ENCODE data around the gene AKAP9.
"Not testable (repeated sequence)": the region's sequence is repeated elsewhere in the genome, so short reads cannot be mapped to it uniquely, and the experiment has no call there.

The AKAP9 gene

GRCh38 chr7:91946549-91946948 lies 5.9 kb downstream of the AKAP9 start:
- no peak for DNase-seq (ENCODE audit: low spot score)

- no peak for DNase-seq (ENCODE audit: low spot score)
These were observed 7.3 kb downstream of the AKAP9 start for GRCh38 chr7:91947948-91948347.

- DNase-seq (ENCODE audit: low spot score) = no peak
These were observed 8.8 kb downstream of the AKAP9 start for GRCh38 chr7:91949221-91950009.

- DNase-seq (ENCODE audit: low spot score) = no peak
These were observed 13.0 kb downstream of the AKAP9 start for GRCh38 chr7:91953618-91954017.

DNA sequence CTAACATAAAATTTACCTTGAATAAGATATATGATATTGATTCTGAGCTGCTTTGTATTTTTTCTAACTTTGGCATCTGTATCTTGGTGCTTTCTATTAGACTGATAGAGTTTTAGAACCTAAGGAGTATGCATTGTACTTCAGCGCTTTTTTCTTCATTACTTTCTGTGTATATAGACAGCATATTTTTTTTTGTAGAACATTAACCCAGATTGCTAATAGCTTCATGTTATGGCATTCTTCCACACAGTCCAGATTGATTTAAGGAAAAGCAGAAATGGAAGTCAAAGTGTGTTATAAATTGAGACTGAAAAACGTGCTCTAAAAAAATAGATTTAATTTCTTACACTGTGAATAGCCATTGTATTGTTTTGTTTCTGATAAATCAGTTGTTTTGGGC lies 15.8 kb downstream of the AKAP9 start:
- DNase-seq (ENCODE audit: low spot score) = not testable (repeated sequence)

DNA sequence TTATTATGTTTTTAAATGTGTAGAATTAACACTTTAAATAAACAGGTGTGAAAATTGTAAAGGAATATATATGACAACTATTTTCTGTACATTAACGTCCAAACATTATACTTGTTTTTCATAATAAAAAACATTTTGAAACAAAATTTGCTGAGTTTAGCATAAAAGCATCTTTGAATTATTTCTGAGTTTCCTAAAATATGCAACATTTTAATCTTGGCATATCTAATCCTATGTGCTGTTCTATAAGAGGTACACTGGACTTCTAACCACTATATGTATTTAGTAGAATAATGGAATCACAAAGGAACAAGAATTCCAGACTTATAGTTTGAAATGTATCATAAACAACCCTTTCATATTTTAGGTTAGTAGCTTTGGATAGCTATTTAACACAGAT lies 16.6 kb downstream of the AKAP9 start:
- DNase-seq (ENCODE audit: low spot score) = no peak

DNA sequence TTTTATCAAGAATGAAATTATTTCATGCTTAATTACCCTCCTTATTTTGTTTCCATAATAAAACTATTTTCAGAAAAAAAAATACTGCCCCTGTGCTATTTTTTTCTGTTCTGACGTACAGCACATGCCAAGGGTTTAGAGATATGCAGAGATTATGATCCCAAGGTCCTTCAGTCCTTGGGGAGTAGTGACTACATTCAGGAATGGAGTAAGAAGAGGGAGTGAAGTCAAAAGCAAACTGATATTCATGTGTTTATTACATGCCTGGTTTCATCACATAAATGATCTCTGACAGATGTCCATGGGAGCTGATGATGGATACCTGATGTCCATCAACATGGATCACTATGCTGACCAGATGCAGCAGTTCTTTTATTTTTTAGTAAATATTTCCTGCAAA lies 17.2 kb downstream of the AKAP9 start:
- DNase-seq (ENCODE audit: low spot score) = no peak

DNA sequence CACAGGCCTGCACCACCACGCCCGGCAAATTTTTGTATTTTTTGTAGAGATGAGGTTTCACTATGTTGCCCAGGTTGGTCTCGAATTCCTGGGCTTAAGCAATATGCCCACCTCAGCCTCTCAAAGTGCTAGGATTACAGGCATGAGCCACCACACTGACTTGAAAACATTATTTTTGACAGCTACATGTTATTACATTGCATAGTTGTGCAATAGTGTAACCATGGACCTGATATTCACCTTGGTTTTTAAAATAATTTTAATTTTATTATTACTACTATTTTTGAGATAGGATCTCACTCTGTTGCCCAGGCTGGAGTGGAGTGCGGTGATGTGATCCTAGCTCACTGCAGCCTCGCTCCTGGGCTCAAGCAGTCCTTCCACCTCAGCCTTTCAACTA lies 18.4 kb downstream of the AKAP9 start:
- DNase-seq (ENCODE audit: low spot score) = no peak

DNA sequence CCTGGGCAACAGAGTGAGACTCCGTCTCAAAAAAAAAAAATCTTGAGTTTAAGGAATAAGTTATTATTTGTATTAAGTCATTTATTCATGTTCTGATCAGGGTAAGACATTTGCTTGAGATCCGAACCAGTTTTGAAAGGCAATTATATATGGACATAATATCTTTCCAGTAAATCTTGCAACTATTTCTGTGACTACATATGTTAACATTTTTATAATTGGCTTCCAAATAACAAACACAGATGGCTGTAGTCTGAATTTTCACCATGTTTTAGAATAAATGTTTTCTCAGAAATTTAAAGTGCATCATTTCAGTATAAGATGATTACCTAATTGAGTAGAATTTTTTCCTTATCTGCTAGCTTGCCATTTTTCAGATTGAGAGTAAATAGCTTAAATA lies 21.2 kb downstream of the AKAP9 start:
- no peak for DNase-seq (ENCODE audit: low spot score)

GRCh38 chr7:91962419-91962818 lies 21.8 kb downstream of the AKAP9 start:
- DNase-seq (ENCODE audit: low spot score) = no peak

GRCh38 chr7:91967513-91967912 lies 26.9 kb downstream of the AKAP9 start:
- DNase-seq (ENCODE audit: low spot score) = not testable (repeated sequence)

DNA sequence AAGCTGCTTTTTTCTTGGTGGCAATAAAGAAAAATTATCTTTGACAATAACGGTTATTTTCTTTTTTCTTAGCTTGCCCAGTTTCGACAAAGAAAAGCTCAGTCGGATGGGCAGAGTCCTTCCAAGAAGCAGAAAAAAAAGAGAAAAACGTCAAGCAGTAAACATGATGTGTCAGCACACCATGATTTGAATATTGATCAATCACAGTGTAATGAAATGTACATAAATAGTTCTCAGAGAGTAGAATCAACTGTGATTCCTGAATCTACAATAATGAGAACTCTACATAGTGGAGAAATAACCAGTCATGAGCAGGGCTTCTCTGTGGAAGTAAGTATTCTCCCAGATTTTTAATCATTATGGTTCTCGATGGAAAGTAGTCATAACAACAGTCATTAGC lies 33.0 kb downstream of the AKAP9 start:
- no peak for DNase-seq (ENCODE audit: low spot score)

DNA sequence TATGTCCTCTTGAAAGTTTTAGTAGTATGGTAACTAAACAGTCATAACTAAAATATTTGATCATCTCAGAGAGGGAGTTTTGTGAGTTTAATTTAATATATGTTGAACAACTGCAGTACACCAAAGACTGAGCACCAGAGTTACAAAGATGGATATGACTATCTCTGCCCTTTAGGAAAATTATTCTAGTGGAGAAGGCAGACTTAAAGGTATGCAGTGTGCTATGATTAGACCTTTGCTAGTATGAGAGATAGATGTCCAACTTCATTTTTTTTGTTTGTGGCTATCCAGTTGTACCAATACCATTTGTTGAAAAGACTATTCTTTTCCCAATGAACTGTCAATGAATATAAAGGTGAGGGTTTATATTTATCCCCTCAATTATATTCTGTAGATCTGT lies 33.4 kb downstream of the AKAP9 start:
- no peak for DNase-seq (ENCODE audit: low spot score)

DNA sequence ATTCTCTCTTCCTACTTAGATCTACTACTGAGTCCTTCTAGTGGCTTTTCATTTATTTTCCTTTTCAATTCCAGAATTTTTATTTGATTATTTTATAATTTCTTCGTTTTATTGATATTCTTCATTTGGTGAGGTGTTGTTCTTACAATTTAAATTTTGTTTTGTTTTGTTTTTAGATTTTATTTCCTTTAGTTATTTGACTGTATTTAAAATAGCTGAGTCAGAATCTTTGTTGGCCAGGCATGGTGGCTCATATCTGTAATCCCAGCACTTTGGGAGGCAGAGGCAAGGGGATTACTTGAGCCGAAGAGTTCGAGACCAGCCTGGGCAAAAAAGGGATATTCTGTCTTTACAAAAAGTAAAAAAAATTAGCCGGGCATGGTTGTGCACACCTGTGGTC lies 36.1 kb downstream of the AKAP9 start:
- no peak for DNase-seq (ENCODE audit: low spot score)

DNA sequence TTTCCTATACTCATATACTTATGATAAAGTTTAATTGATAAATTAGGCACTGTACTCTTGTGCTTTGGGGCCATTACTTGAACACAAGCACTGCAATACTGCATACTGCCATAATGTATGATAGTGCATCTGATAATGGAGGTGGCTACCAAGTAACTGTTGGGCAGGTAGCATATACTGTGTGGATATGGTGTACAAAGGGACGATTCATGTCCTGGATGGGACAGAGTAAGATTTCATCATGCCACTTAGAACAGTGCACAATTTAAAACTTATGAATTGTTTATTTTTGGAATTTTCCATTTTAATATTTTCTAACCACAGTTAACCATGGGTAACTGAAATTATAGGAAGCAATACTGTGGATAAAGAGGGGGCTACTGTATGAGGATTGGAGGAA lies 38.9 kb downstream of the AKAP9 start:
- no peak for DNase-seq (ENCODE audit: low spot score)

GRCh38 chr7:91982352-91982751 lies 41.7 kb downstream of the AKAP9 start:
- not testable (repeated sequence) for DNase-seq (ENCODE audit: low spot score)

DNA sequence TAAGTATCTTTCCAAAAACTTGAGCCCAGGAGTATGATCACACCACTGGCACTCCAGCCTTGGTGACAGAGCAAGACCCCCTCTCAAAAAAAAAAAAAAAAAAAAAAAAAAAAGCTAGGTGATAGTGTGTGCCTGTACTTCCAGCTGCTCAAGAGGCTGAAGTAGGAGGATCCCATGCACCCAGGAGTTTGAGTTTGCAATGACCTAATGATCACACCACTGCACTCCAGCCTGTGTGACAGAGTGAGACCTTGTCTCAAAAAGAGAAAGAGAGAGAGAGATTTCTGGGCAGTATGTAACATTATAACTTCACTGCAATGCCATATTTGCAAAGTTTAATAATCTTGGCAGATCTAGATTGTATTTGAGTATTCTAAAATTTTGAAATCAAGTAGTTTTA lies 47.6 kb downstream of the AKAP9 start:
- no peak for DNase-seq (ENCODE audit: low spot score)

GRCh38 chr7:91993976-91994375 lies 53.3 kb downstream of the AKAP9 start:
- no peak for DNase-seq (ENCODE audit: low spot score)

- DNase-seq (ENCODE audit: low spot score) = no peak
These were observed 54.9 kb downstream of the AKAP9 start for GRCh38 chr7:91995391-91996105.

DNA sequence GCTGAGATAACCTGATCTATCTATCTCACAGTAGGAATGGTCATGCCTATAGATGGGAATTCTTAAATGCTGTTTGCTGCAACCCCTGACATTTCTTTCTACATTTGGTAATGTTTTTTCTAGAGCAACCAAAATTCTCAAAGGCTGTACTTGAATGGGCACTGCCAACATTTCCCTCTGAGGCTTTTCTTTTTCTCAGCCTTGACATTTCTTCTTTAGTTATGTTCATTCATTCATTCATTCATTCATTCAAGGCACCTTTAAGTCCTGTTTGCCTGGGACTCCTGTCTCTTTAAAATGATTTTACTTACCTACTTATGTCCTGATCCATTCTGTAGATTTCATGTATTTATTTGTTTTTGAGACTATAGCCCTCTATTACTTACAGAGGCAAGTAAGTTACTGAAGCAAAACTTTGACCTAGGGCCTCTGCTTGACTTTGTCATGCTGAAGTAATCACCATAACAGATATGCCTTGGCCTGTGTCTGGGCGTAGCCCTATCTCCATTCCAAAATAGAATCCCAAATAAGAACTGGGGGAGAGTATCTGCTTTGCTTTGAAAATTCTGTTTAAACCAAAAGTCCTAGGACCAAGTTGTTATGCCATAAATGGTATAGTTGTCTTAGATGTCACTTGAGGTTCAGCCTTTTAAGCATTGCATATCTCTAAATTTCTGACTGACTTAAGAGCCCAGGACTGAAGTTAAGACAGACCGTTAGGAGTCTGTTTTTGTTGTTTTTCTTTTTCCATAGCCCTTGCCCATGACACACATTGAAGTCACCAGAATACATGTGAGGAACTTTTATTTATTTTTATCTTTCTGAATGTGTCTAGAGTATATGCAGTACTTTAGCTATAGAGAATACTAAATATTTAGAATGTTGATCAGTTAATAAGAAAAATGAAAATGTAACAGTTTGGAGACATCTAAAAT lies 59.2 kb downstream of the AKAP9 start:
- no peak for DNase-seq (ENCODE audit: low spot score)

- DNase-seq (ENCODE audit: low spot score) = no peak
These were observed 62.1 kb downstream of the AKAP9 start for GRCh38 chr7:92002720-92003119.

GRCh38 chr7:92006046-92006445 lies 65.4 kb downstream of the AKAP9 start:
- DNase-seq (ENCODE audit: low spot score) = no peak

GRCh38 chr7:92010215-92010614 lies 69.6 kb downstream of the AKAP9 start:
- no peak for DNase-seq (ENCODE audit: low spot score)

Measured in CD4-positive, alpha-beta T cell treated with Interleukin-15 for 4 hours (primary cell).